Neural cell (in vitro differentiated cells): ENCODE measurements around the gene KCNIP2. TPM values are rescaled to one million over a fixed set of nuclear protein-coding genes. Genes with fewer than 3 reads are reported as not detected.

Experiments used
- H2AFZ ChIP-seq: fragments of 200-600, 300-800 bp; sonication (generic), shearing (Covaris generic); 2 replicates; pipeline ENCODE4 v1.6.0; 2014; ENCODE audit warnings: low read depth, mild to moderate bottlenecking, antibody characterized with exemption, low read length, moderate library complexity
- H3F3A ChIP-seq: fragments of 200-600 bp; shearing (Covaris generic); 2 replicates; pipeline ENCODE4 v1.6.1; 2016; ENCODE audit warnings: mild to moderate bottlenecking, moderate library complexity, mixed read lengths, antibody characterized with exemption, low read length; ENCODE audit not compliant: insufficient read depth, poor library complexity, severe bottlenecking
- H3K27ac ChIP-seq: fragments of 200-600, 300-800 bp; sonication (generic), shearing (Covaris generic); 2 replicates; pipeline ENCODE4 v1.5.1; 2014; ENCODE audit warnings: mild to moderate bottlenecking, low read length, moderate library complexity
- H3K27me3 ChIP-seq: fragments of 300-800, 200-600 bp; sonication (generic), shearing (Covaris generic); 2 replicates; pipeline ENCODE4 v1.6.0; 2014; ENCODE audit warnings: mild to moderate bottlenecking, low read depth, low read length, moderate library complexity; ENCODE audit not compliant: insufficient read depth
- H3K36me3 ChIP-seq: fragments of 300-800, 200-600 bp; sonication (generic), shearing (Covaris generic); 2 replicates; pipeline ENCODE4 v1.5.1; 2014; ENCODE audit warnings: mild to moderate bottlenecking, antibody characterized with exemption, low read length, moderate library complexity; ENCODE audit not compliant: insufficient read depth
- H3K4me2 ChIP-seq: fragments of 300-800, 200-600 bp; sonication (generic), shearing (Covaris generic); 2 replicates; pipeline ENCODE4 v1.6.0; 2014; ENCODE audit warnings: mild to moderate bottlenecking, low read length
- H3K4me3 ChIP-seq: fragments of 300-800, 200-600 bp; sonication (generic), shearing (Covaris generic); 2 replicates; pipeline ENCODE4 v1.5.1; 2014; ENCODE audit warnings: mild to moderate bottlenecking, low read length, moderate library complexity
- H3K79me2 ChIP-seq: fragments of 200-600 bp; shearing (Covaris generic); replicated peaks from 2 replicates; pipeline ENCODE4 v1.6.0; 2014; ENCODE audit warnings: mild to moderate bottlenecking, low read length, moderate library complexity; ENCODE audit not compliant: insufficient read depth
- H3K9ac ChIP-seq: fragments of 300-800, 200-600 bp; sonication (generic), shearing (Covaris generic); 2 replicates; pipeline ENCODE4 v1.6.1; 2016; ENCODE audit warnings: mild to moderate bottlenecking, low read length, mixed read lengths
- H3K9me2 ChIP-seq: fragments of 200-600 bp; shearing (Covaris generic); 2 replicates; pipeline ENCODE4 v1.6.1; 2016; ENCODE audit warnings: mild to moderate bottlenecking, low read length, mixed read lengths; ENCODE audit not compliant: insufficient read depth
- H3K9me3 ChIP-seq: fragments of 200-600, 300-800 bp; sonication (generic), shearing (Covaris generic); 2 replicates; pipeline ENCODE4 v1.6.1; 2016; ENCODE audit warnings: mild to moderate bottlenecking, mixed run types, low read length, moderate library complexity, mixed read lengths
- H4K20me1 ChIP-seq: fragments of 200-600 bp; shearing (Covaris generic); 2 replicates; pipeline ENCODE4 v1.6.1; 2016; ENCODE audit warnings: mild to moderate bottlenecking, mixed run types; ENCODE audit not compliant: insufficient read depth
- CTCF ChIP-seq: fragments of 450-650 bp; IDR thresholded peaks from 2 replicates; pipeline ENCODE4 v1.5.1; 2014; ENCODE audit warnings: antibody characterized with exemption, mild to moderate bottlenecking, moderate library complexity; ENCODE audit not compliant: poor library complexity, severe bottlenecking
- EP300 ChIP-seq: fragments of 450-650 bp; conservative IDR thresholded peaks from 2 replicates; pipeline ENCODE4 v1.6.1; 2014; ENCODE audit warnings: antibody characterized with exemption, mild to moderate bottlenecking, moderate library complexity; ENCODE audit not compliant: poor library complexity, severe bottlenecking
- EZH2 ChIP-seq: fragments of 200-600, 300-800 bp; shearing (Covaris generic), sonication (generic); IDR thresholded peaks from 2 replicates; pipeline ENCODE4 v1.6.1; 2014; ENCODE audit warnings: antibody characterized with exemption, low read length, borderline replicate concordance, mild to moderate bottlenecking; ENCODE audit not compliant: insufficient read depth, poor library complexity, severe bottlenecking
- MXI1 ChIP-seq: fragments of 450-650 bp; conservative IDR thresholded peaks from 2 replicates; pipeline ENCODE4 v1.6.1; 2014; ENCODE audit warnings: antibody characterized with exemption, mild to moderate bottlenecking; ENCODE audit not compliant: poor library complexity, severe bottlenecking
- POLR2AphosphoS5 ChIP-seq: IDR thresholded peaks from 2 replicates; pipeline ENCODE4 v1.6.1; 2012
- RAD21 ChIP-seq: fragments of 450-650 bp; conservative IDR thresholded peaks from 2 replicates; pipeline ENCODE4 v1.6.1; 2014; ENCODE audit warnings: antibody characterized with exemption, mild to moderate bottlenecking, moderate library complexity
- REST ChIP-seq: IDR thresholded peaks from 2 replicates; pipeline ENCODE4 v1.6.1; 2012; ENCODE audit warnings: borderline replicate concordance
- SMC3 ChIP-seq: fragments of 450-650 bp; conservative IDR thresholded peaks from 2 replicates; pipeline ENCODE4 v1.6.1; 2014; ENCODE audit warnings: antibody characterized with exemption, mild to moderate bottlenecking, moderate library complexity; ENCODE audit not compliant: poor library complexity
- TAF1 ChIP-seq: IDR thresholded peaks from 2 replicates; pipeline ENCODE4 v1.6.1; 2012; ENCODE audit warnings: low read depth
- polyA plus RNA-seq: library from polyadenylated mRNA; depleted of rRNA; stranded (reverse); fragments of >200 nt; gene quantifications from 2 replicates; pipeline ENCODE4 v1.2.3, GENCODE V29; 2014

The KCNIP2 gene
- polyA plus RNA-seq, 1 donor from 2014 or later: 10.0 TPM

DNA sequence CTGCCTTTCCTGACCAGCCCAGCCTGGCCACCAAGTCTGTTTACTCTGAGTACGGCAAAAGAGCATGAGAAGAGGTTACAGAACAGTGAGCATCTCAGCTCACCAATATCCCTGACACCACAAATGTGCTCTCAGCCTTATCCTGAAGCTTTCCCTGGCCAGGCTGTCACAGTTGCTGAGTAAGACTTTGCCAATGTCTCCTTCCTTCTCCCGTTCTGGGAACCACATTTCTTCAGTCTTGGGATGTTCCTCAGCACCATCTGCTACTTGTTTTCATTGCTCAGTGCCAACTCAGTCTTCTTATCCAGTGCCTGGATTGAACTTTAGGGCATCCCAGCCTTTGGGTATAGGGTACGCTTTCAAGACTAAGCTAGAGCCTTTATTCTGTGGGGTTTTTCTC, 7.1 kb upstream of the KCNIP2 start:
- H3K27me3 ChIP-seq: no peaks in the 10 kb centered on the region
- no peak overlapping the region for H3K4me3 ChIP-seq
- no peak overlapping the region for H2AFZ ChIP-seq
- no peaks in the 10 kb centered on the region for H4K20me1 ChIP-seq
- no peaks in the 10 kb centered on the region for H3K36me3 ChIP-seq
- H3K9ac ChIP-seq: no peak overlapping the region
- H3K27ac ChIP-seq: no peak overlapping the region
- no peaks in the 10 kb centered on the region for H3K9me3 ChIP-seq
- H3K79me2 ChIP-seq: no peaks in the 10 kb centered on the region
- H3F3A ChIP-seq: no peaks in the 10 kb centered on the region
- no peak for TF ChIP-seq EP300
- no peak for TF ChIP-seq SMC3
- no peak for TF ChIP-seq REST
- TF ChIP-seq CTCF: no peak
- TF ChIP-seq MXI1: no peak
- TF ChIP-seq EZH2: no peak
- TF ChIP-seq TAF1: no peak
- TF ChIP-seq RAD21: no peak
- no peak for TF ChIP-seq POLR2AphosphoS5
- H3K4me2 ChIP-seq: no peak overlapping the region
- no peaks in the 10 kb centered on the region for H3K9me2 ChIP-seq

DNA sequence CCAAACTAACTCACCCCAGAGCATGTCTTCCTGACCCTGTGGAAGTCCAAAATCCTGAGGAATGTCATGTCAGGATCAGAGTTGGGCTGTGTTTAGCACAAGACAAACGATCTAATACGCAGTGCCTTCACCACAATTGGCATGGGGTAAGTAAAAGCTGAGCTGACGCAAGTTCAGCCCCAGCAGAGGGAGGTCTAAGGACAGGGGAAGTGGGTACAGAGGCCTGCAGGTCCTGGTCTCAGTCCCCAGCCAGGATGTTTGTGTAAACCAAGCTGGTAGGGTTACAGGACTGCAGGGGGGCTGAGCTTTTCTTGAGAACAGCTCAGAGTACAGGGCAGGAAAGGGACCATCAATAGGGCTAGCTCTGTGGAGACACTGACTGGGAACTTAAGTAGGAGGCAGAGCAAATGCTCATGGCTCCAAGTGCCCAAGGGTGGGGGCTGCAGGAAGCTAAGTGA, 5.3 kb upstream of the KCNIP2 start:
- TF ChIP-seq MXI1: no peak
- no peak for TF ChIP-seq CTCF
- TF ChIP-seq EZH2: no peak
- TF ChIP-seq TAF1: no peak
- no peak for TF ChIP-seq SMC3
- TF ChIP-seq POLR2AphosphoS5: no peak
- no peak for TF ChIP-seq EP300
- no peak for TF ChIP-seq RAD21
- no peak for TF ChIP-seq REST
- Histone ChIP-seq H3F3A (no peaks in the 10 kb centered on the region), H3K9ac (no peak overlapping the region), H2AFZ (no peak overlapping the region), H3K4me2 (no peak overlapping the region), H3K27ac (no peak overlapping the region), H3K4me3 (no peak overlapping the region), H4K20me1 (no peaks in the 10 kb centered on the region), H3K79me2 (no peaks in the 10 kb centered on the region), H3K27me3 (no peaks in the 10 kb centered on the region), H3K9me2 (no peaks in the 10 kb centered on the region), H3K9me3 (no peaks in the 10 kb centered on the region), H3K36me3 (no peaks in the 10 kb centered on the region)
